OCI-LY3 (cell line): Measurements from ENCODE around the gene SMYD3.

Experiments
- CTCF ChIP-seq: fragments of 200-600, 300-600 bp; sonication (generic); IDR thresholded peaks from 2 replicates; pipeline ENCODE4 v1.5.1; 2014; ENCODE audit warnings: antibody characterized with exemption, low read length, low read depth
- EZH2phosphoT487 ChIP-seq: fragments of 200-600 bp; shearing (Covaris generic); IDR thresholded peaks from 2 replicates; pipeline ENCODE4 v1.6.1; 2018; ENCODE audit warnings: antibody characterized with exemption, mixed run types, low read depth

GRCh38 chr1:246078126-246078887 is 428.8 kb downstream of the SMYD3 start:
- TF ChIP-seq CTCF (no peak), EZH2phosphoT487 (no peak)
